ENCODE measurements around the gene ZBTB47. TPM values are rescaled to one million over a fixed set of nuclear protein-coding genes. Genes with fewer than 3 reads are reported as not detected.

ZBTB47 gene
- total and polyA plus RNA-seq, 2 donors (not counting 3 experiments of a cell fraction or from before 2014, with no cell fraction given): 10.6 to 14.5 TPM

- H3K79me2 ChIP-seq (ENCODE audit: control insufficient read depth, insufficient read depth, low read length): no peaks in the 10 kb centered on the region
- H3K4me1 ChIP-seq (ENCODE audit: control insufficient read depth, extremely low read depth, insufficient read depth, low read length): no peaks in the 10 kb centered on the region
- DNase-seq (ENCODE audit: low read depth, low spot score): no peak
- no peaks in the 10 kb centered on the region for H4K20me1 ChIP-seq (replicated peaks; ENCODE audit: control insufficient read depth, extremely low read depth, insufficient read depth, low read length)
- H3K9ac ChIP-seq (replicated peaks; ENCODE audit: extremely low read depth, insufficient read depth, low read length): no peak within 1 kb of the TSS
- no peak within 1 kb of the TSS for H3K4me3 ChIP-seq (replicated peaks in 1 of 3; ENCODE audit: insufficient read depth in 1 of 3, low read depth in 1 of 3, low read length in 3 of 3)
- no peak within 1 kb of the TSS for H3K4me2 ChIP-seq (ENCODE audit: insufficient read depth, low read length)
- TF ChIP-seq MAX (IDR thresholded peaks at IDR 0.05; ENCODE audit: insufficient read depth, insufficient read length) (no peak), EZH2 (IDR thresholded peaks at IDR 0.05; ENCODE audit: borderline replicate concordance, low read depth, low read length, severe bottlenecking) (no peak), GATA2 (IDR thresholded peaks at IDR 0.05; ENCODE audit: insufficient read depth, insufficient read length, low read depth, low read length) (no peak), JUN (IDR thresholded peaks at IDR 0.05; ENCODE audit: borderline replicate concordance, insufficient read depth, insufficient read length, low read depth) (no peak), CTCF (IDR thresholded peaks at IDR 0.05; ENCODE audit: extremely low read depth in 1 of 2, insufficient read depth in 1 of 2, low read depth in 1 of 2, low read length in 2 of 2) (no peak), POLR2AphosphoS5 (IDR thresholded peaks at IDR 0.05; ENCODE audit: insufficient read depth, low read depth, low read length) (no peak), MYC (IDR thresholded peaks at IDR 0.05; ENCODE audit: low read depth, low read length) (no peak), POLR2A (IDR thresholded peaks at IDR 0.05; ENCODE audit: low read depth, low read length) (no peak), FOS (IDR thresholded peaks at IDR 0.05; ENCODE audit: borderline replicate concordance, insufficient read depth, low read length) (no peak)
- H3K9me1 ChIP-seq (replicated peaks; ENCODE audit: control insufficient read depth, extremely low read depth, insufficient read depth, low read length): no peaks in the 10 kb centered on the region
- no TSS peak for BruUV-seq (replicated peaks)
- POLR2A ChIA-PET: no interaction called here
- H3K9me3 ChIP-seq (replicated peaks; ENCODE audit: control insufficient read depth, insufficient read depth, low read length): no peaks in the 10 kb centered on the region
- H2AFZ ChIP-seq (ENCODE audit: low read depth, low read length): no peak within 1 kb of the TSS
- FAIRE-seq: no peak
- intact Hi-C loops (cut with micrococcal nuclease): no loop called here
- H3K27ac ChIP-seq (ENCODE audit: insufficient read depth, low read depth, low read length): no peak within 1 kb of the TSS
- CTCF ChIA-PET: interaction anchor here (1.2 kb wide), 1 partner anchor 42 kb away, joined by 3 read pairs; no protein-coding TSS in a partner anchor
- dilution Hi-C loops (cut with MboI; ENCODE audit: extremely low pct_ligation_motif_present, low sequenced_read_pairs): no loop called here
- H3K36me3 ChIP-seq (ENCODE audit: control insufficient read depth in 2 of 2, extremely low read depth in 1 of 2, insufficient read depth in 2 of 2, low read length in 2 of 2): no peaks in the 10 kb centered on the region
- H3K27me3 ChIP-seq (ENCODE audit: control insufficient read depth in 2 of 2, insufficient read depth in 2 of 2, low read length in 2 of 2): no peaks in the 10 kb centered on the region
These were observed 48.8 kb downstream of the ZBTB47 start, which contains the start of gene HHATL for GRCh38 chr3:42702066-42702951. Gene HHATL (minus strand): TSS chr3:42702798. CDS start chr3:42700826, 1,972 bp downstream.
